Measurements from ENCODE around the gene PLD5.

The PLD5 gene

DNA sequence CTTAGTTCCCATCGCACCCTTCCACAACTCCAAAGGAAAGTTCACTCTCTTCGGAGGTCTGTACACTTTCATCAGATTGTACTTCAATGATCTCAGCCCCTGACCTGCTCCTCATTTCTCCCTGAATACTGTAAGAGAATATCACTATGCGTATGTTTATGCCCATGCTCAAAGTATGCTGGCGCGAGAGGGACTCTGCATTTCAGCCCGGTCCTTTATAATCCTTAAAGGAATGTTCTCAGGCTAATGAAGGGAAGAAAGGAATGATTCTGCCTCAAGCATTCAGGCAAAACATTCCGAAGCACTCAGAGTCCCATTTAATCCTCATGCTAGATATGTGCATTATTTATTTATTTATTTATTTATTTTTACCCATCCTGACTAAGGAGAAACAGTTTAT is 76.8 kb downstream of the PLD5 start:
- no peak overlapping the region for H3K4me3 ChIP-seq (ENCODE audit: low read depth, low read length)
- no peak for DNase-seq (ENCODE audit: low read depth)
- TF ChIP-seq, protein P1, sequence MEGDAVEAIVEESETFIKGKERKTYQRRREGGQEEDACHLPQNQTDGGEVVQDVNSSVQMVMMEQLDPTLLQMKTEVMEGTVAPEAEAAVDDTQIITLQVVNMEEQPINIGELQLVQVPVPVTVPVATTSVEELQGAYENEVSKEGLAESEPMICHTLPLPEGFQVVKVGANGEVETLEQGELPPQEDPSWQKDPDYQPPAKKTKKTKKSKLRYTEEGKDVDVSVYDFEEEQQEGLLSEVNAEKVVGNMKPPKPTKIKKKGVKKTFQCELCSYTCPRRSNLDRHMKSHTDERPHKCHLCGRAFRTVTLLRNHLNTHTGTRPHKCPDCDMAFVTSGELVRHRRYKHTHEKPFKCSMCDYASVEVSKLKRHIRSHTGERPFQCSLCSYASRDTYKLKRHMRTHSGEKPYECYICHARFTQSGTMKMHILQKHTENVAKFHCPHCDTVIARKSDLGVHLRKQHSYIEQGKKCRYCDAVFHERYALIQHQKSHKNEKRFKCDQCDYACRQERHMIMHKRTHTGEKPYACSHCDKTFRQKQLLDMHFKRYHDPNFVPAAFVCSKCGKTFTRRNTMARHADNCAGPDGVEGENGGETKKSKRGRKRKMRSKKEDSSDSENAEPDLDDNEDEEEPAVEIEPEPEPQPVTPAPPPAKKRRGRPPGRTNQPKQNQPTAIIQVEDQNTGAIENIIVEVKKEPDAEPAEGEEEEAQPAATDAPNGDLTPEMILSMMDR (conservative IDR thresholded peaks at IDR 0.05; ENCODE audit: low read depth, low read length) = no peak

DNA sequence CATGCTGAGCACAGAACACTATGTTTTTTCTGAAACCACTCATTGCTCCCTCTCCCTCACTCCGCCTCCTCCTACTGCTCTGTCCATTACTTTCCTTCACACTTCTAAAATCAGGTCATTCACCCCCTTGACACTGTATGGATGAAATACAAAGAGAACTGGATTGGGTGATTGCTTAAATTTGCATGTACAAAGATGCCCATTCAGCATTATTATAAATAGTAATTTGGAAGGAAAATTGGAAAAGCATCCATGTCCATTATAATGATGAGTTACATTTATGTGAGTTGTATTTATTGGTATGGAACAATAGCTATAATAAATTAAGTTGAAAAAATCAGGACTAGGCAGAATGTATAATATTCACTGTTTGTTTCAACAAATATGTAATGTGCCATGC is 83.7 kb downstream of the PLD5 start:
- TF ChIP-seq, protein P1 (conservative IDR thresholded peaks at IDR 0.05; ENCODE audit: low read depth, low read length) = no peak
- H3K4me3 ChIP-seq (ENCODE audit: low read depth, low read length) = no peak overlapping the region
- no peak for DNase-seq (ENCODE audit: low read depth)

DNA sequence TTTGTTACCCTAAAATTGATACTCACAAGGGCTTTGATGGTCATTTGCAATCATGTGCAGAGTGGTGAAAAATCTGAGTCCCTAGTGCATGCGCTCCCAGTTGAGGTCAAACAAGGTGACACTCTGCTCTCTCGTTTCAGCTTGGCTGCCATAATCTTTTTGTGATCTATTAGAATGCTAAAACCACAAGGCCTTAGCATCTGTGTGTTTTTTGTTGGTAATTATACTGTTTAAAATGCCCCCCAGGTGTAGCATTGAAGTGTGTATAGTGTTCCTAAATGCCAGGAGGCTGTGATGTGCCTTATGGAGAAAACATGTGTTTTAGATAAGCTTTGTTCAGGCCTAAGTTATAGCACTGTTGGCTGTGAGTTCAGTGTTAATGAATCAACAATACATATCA is 89.3 kb downstream of the PLD5 start:
- H3K4me3 ChIP-seq (ENCODE audit: low read depth, low read length) = no peak overlapping the region
- DNase-seq (ENCODE audit: low read depth) = no peak
- TF ChIP-seq, protein P1 (conservative IDR thresholded peaks at IDR 0.05; ENCODE audit: low read depth, low read length) = no peak

DNA sequence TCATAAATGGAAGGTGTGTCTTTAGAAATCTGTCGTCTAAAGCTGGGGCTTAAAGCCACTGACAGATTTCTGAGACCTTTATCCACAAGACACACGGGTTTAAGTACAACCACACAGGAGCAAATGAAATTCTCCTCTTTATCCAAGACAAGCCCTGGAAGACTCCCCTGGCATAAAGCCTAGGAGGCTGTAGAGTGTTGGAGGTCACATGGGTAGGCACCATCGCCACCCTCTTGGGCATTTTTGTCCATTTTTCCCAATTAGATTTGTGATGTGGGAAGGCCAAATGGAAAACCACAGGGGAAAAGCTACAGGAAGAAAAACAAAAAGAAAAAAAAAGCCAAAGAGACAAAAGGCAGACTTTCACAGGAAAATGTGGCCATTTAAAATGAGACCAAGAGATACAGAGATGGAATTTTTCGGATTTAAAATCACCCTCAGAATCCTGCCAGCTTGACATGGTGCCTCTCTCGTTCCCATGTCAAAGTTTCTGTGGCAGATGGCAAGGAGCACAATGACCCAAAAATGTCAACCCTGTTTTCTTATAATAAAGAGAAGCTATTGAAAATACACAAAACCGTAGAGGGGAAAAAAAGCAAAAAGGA is 91.9 kb downstream of the PLD5 start:
- no peak for DNase-seq (ENCODE audit: low read depth)
- TF ChIP-seq, protein P1 (conservative IDR thresholded peaks at IDR 0.05; ENCODE audit: low read depth, low read length) = no peak
- no peak overlapping the region for H3K4me3 ChIP-seq (ENCODE audit: low read depth, low read length)

DNA sequence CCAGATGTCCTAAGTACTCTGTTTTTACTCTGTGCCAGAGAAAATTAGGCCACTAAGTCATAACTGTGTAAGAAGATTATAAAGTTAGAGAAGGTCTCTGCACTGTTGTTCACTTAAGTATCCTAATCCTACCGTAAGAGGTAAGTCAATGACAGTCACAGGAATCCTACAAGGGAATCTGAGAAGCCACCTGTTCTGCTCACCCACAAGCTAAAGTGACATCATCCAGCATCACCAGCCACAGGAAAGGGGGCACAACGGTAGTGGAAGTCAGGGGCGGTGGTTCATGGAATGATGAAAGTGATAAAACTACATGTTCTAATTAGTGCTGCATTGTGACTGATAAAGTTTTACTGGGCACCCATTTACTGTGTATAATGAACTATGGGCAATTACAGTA is 92.7 kb downstream of the PLD5 start:
- TF ChIP-seq, protein P1 (conservative IDR thresholded peaks at IDR 0.05; ENCODE audit: low read depth, low read length) = no peak
- no peak for DNase-seq (ENCODE audit: low read depth)

DNA sequence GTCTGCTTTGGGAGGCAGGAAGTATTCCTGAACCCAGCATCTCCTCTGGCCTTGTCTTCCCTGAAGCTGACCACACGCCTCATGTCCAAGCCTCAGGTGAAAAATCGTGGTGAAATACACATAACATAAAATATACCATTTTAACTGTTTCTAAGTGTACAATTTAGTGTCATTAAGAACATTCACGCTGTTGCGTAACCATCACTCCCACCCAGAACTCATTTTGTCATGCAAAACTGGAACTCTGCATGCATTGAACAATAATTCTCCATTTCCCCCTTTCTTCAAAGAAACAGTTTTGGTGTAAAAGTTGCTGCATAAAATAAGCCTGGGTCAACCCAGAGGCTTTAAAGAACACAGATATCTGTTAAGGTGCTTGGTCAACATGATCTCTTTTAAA is 93.5 kb downstream of the PLD5 start:
- H3K4me3 ChIP-seq (ENCODE audit: low read depth, low read length) = no peak overlapping the region
- no peak for DNase-seq (ENCODE audit: low read depth)
- TF ChIP-seq, protein P1 (conservative IDR thresholded peaks at IDR 0.05; ENCODE audit: low read depth, low read length) = no peak

More for the DNA sequence above, 92.7 kb downstream of the PLD5 start:
- H3K4me3 ChIP-seq (ENCODE audit: low read depth, low read length) = no peak overlapping the region

DNA sequence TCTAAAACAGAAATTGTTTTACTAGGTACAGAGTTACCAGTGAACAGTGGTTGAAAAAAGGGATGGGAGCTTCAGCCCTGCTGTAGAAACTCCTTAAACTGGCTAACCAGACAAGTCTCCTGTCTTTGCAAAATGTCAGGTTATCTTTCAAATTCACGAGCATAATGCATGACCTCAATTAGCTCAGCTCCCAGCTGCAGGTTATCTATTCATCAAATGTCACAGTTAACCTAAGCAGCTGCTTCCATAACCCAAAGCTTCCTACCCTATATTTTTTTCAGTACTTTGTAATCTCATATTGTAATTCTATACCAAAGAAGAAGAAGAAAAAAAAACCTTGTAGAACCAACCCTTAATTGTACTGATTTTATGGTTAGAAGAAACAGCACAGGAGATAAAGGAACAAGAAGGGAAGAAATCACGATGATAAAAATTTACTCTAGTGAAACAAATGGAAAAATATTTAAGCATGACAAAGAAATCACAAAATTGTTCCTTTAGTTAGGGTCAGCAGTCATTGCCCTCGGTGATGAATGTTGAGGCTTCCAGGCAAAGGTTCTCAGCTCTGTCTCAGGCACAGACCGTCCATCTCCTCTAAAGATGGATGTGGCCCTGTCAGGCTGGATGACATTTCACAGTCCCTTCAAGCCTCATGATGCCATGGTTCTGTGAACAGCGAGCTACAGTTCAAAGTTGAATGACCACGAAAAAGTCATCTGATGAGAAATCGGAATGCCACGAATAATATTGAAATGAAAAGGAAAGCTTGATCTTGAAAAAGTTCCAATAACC is 95.9 kb downstream of the PLD5 start:
- TF ChIP-seq, protein P1 (conservative IDR thresholded peaks at IDR 0.05; ENCODE audit: low read depth, low read length) = no peak

More for the DNA sequence above, 95.9 kb downstream of the PLD5 start:
- DNase-seq (ENCODE audit: low read depth) = no peak
- no peak overlapping the region for H3K4me3 ChIP-seq (ENCODE audit: low read depth, low read length)
